HG03521 (cell line): ENCODE data around the gene TTC12.
A peak's percentile ranks its signal among the peaks of the same experiment; 100 is the strongest.

Source experiments
- ATAC-seq: cut with Tn5 transposase; IDR thresholded peaks from one replicate; pipeline ENCODE4 v1.9.1; 2021; ENCODE audit warnings: mild to moderate bottlenecking, moderate library complexity; ENCODE audit not compliant: unreplicated experiment

The TTC12 gene

GRCh38 chr11:113314389-113315301 lies at the start of gene TTC12:
Gene TTC12 (plus strand): TSS chr11:113314583. CDS start chr11:113316258, 1,675 bp downstream.
- peak; percentile 98 for ATAC-seq

- ATAC-seq: no peak
Measured at GRCh38 chr11:113265362-113265761, 49.0 kb upstream of the TTC12 start.

GRCh38 chr11:113267493-113267892 lies 46.9 kb upstream of the TTC12 start:
- ATAC-seq: no peak

- no peak for ATAC-seq
Measured at GRCh38 chr11:113269096-113269495, 45.3 kb upstream of the TTC12 start.

GRCh38 chr11:113269636-113270035 lies 44.7 kb upstream of the TTC12 start:
- ATAC-seq: no peak

GRCh38 chr11:113270080-113270479 lies 44.3 kb upstream of the TTC12 start:
- no peak for ATAC-seq

GRCh38 chr11:113271551-113272245 lies 42.7 kb upstream of the TTC12 start:
- no peak for ATAC-seq

GRCh38 chr11:113272281-113272680 lies 42.1 kb upstream of the TTC12 start:
- ATAC-seq: no peak

- ATAC-seq: no peak
Measured at GRCh38 chr11:113272927-113273615, 41.3 kb upstream of the TTC12 start.

- no peak for ATAC-seq
Measured at GRCh38 chr11:113273720-113274119, 40.7 kb upstream of the TTC12 start.

- ATAC-seq: no peak
Measured at GRCh38 chr11:113274713-113275582, 39.4 kb upstream of the TTC12 start.

- ATAC-seq: no peak
Measured at GRCh38 chr11:113275602-113276001, 38.8 kb upstream of the TTC12 start.

- no peak for ATAC-seq
Measured at GRCh38 chr11:113276466-113276865, 37.9 kb upstream of the TTC12 start.

- ATAC-seq: no peak
Measured at GRCh38 chr11:113277907-113278306, 36.5 kb upstream of the TTC12 start.

GRCh38 chr11:113278481-113278880 lies 35.9 kb upstream of the TTC12 start:
- ATAC-seq: no peak

- ATAC-seq: no peak
Measured at GRCh38 chr11:113278925-113279324, 35.5 kb upstream of the TTC12 start.

- ATAC-seq: no peak
Measured at GRCh38 chr11:113279591-113279990, 34.8 kb upstream of the TTC12 start.

- no peak for ATAC-seq
Measured at GRCh38 chr11:113281052-113281725, 33.2 kb upstream of the TTC12 start.

GRCh38 chr11:113282898-113283437 lies 31.4 kb upstream of the TTC12 start:
- no peak for ATAC-seq

- no peak for ATAC-seq
Measured at GRCh38 chr11:113283881-113284280, 30.5 kb upstream of the TTC12 start.
